CD4-positive, alpha-beta T cell (primary cell): Measurements from ENCODE around the gene ATXN1. TPM values are rescaled to one million over a fixed set of nuclear protein-coding genes. Genes with fewer than 3 reads are reported as not detected.

Experiments used
- ATAC-seq: fragments of 200-7000 bp; cut with Tn5 transposase; one replicate; pipeline ENCODE4 v1.10.0; 2022; ENCODE audit warnings: mild to moderate bottlenecking; ENCODE audit not compliant: poor library complexity
- CTCF ChIA-PET: fragments of 350-600 bp; sonication (Branson Sonifier 250); formaldehyde crosslinking; loops from one replicate; lab custom pipeline; 2021; ENCODE audit warnings: antibody characterized with exemption, inconsistent platforms; lab: Charles Lee
- POLR2A ChIA-PET: fragments of 350-600 bp; sonication (Branson Sonifier 250); formaldehyde crosslinking; loops from one replicate; lab custom pipeline; 2021; ENCODE audit warnings: antibody characterized with exemption, inconsistent platforms; lab: Charles Lee
- DNase-seq, 14 experiments: peaks; one replicate each; pipeline ENCODE4 v3.0.0-alpha.2; 2013 to 2020; ENCODE audit warnings: mixed read lengths in 2 of 14
- H3K27ac ChIP-seq, 2 donors: one replicate each; pipeline versions ENCODE4 v1.5.1 to v1.7.0; 2013; ENCODE audit warnings: low read length in 2 of 2, low read depth in 1 of 2, mild to moderate bottlenecking in 1 of 2
- H3K27me3 ChIP-seq, 2 experiments: 1 replicate in 1 of 2; 2 replicates in 1 of 2; pipeline versions ENCODE4 v1.6.1 to v1.7.0; 2013; ENCODE audit warnings: low read length in 2 of 2, control low read depth in 1 of 2, mild to moderate bottlenecking in 1 of 2, moderate library complexity in 1 of 2; ENCODE audit not compliant: insufficient read depth in 2 of 2, control insufficient read depth in 1 of 2
- H3K36me3 ChIP-seq: one replicate; pipeline ENCODE4 v1.6.1; 2013; ENCODE audit warnings: low read length, control low read depth; ENCODE audit not compliant: insufficient read depth
- H3K4me1 ChIP-seq: one replicate; pipeline ENCODE4 v1.6.1; 2013; ENCODE audit warnings: low read length, control low read depth; ENCODE audit not compliant: insufficient read depth
- H3K4me3 ChIP-seq: one replicate; pipeline ENCODE4 v1.5.1; 2013; ENCODE audit warnings: mild to moderate bottlenecking, low read length, moderate library complexity
- H3K9me3 ChIP-seq, 2 experiments: 1 replicate in 1 of 2; 2 replicates in 1 of 2; pipeline versions ENCODE4 v1.6.1 to v1.7.0; 2013; ENCODE audit warnings: low read length in 2 of 2, mild to moderate bottlenecking in 2 of 2, control low read depth in 1 of 2, moderate library complexity in 1 of 2; ENCODE audit not compliant: control insufficient read depth in 1 of 2, insufficient read depth in 1 of 2
- H3K27ac Mint-ChIP-seq: one replicate; pipeline ENCODE4 v1.8.0; 2020; ENCODE audit warnings: mixed read lengths
- H3K27me3 Mint-ChIP-seq: one replicate; pipeline ENCODE4 v1.8.0; 2021; ENCODE audit warnings: mixed read lengths
- H3K36me3 Mint-ChIP-seq: one replicate; pipeline ENCODE4 v1.8.0; 2021; ENCODE audit warnings: low read depth, mixed read lengths
- H3K4me1 Mint-ChIP-seq: one replicate; pipeline ENCODE4 v1.8.0; 2021; ENCODE audit warnings: low read depth, mixed read lengths
- H3K4me3 Mint-ChIP-seq: one replicate; pipeline ENCODE4 v1.8.0; 2020; ENCODE audit warnings: mild to moderate bottlenecking, mixed read lengths
- H3K9me3 Mint-ChIP-seq: one replicate; pipeline ENCODE4 v1.8.0; 2020; ENCODE audit warnings: mixed read lengths
- CTCF ChIP-seq: fragments of 200-600 bp; IDR thresholded peaks from one replicate; pipeline ENCODE4 v1.8.0; 2022; ENCODE audit warnings: antibody characterized with exemption, mild to moderate bottlenecking
- intact Hi-C, 2 experiments: fragments of 100-400 bp; cut with DNase I in 1 of 2; cut with micrococcal nuclease in 1 of 2; formaldehyde crosslinking; loops; one replicate each; pipeline versions ENCODE4 v1.15.1 to v1.9.0; 2023 to 2025; cut with DNase I, micrococcal nuclease
- total RNA-seq, 174 experiments: library from RNA in 2 of 174; stranded (reverse) in 2 of 174; gene quantifications; one replicate each; pipeline ENCODE4 v1.2.3 and lab custom pipeline; 2021 to 2026

The ATXN1 gene
- total RNA-seq, 2 experiments from 2014 or later = 74.2 to 76.7 TPM

GRCh38 chr6:16623029-16623653 is 138.1 kb downstream of the ATXN1 start:
- H3K4me1 ChIP-seq = peaks cover 15% of the 10 kb centered on the region
- Mint-ChIP-seq H3K36me3 (peaks cover 11% of the 10 kb centered on the region), H3K4me3 (no peak overlapping the region), H3K27me3 (no peaks in the 10 kb centered on the region), H3K4me1 (peaks cover 28% of the 10 kb centered on the region), H3K9me3 (no peaks in the 10 kb centered on the region), H3K27ac (no peak overlapping the region)
- no peaks in the 10 kb centered on the region for H3K9me3 ChIP-seq
- ChIA-PET CTCF (no interaction called here), POLR2A (no interaction called here)
- intact Hi-C loops = no loop called here
- H3K4me3 ChIP-seq = no peak overlapping the region
- TF ChIP-seq CTCF = no peak
- no peak for ATAC-seq
- no peak overlapping the region for H3K27ac ChIP-seq
- H3K36me3 ChIP-seq = no peaks in the 10 kb centered on the region
- DNase-seq = no peak
- no peaks in the 10 kb centered on the region for H3K27me3 ChIP-seq

GRCh38 chr6:16622193-16622592 is 139.1 kb downstream of the ATXN1 start:
- Mint-ChIP-seq H3K4me1 (peaks cover 32% of the 10 kb centered on the region), H3K27ac (peak overlapping the region; percentile 40), H3K9me3 (no peaks in the 10 kb centered on the region), H3K27me3 (no peaks in the 10 kb centered on the region), H3K36me3 (peaks cover 8% of the 10 kb centered on the region), H3K4me3 (no peak overlapping the region)
- intact Hi-C loops = no loop called here
- Histone ChIP-seq H3K27me3 (no peaks in the 10 kb centered on the region), H3K4me1 (peaks cover 15% of the 10 kb centered on the region), H3K9me3 (no peaks in the 10 kb centered on the region), H3K27ac (no peak overlapping the region), H3K36me3 (no peaks in the 10 kb centered on the region), H3K4me3 (no peak overlapping the region)
- no peak for TF ChIP-seq CTCF
- ChIA-PET POLR2A (no interaction called here), CTCF (no interaction called here)
- no peak for DNase-seq
- no peak for ATAC-seq

- H3K4me1 Mint-ChIP-seq = peaks cover 32% of the 10 kb centered on the region
- H3K4me1 ChIP-seq = peaks cover 15% of the 10 kb centered on the region
- no peak overlapping the region for H3K27ac Mint-ChIP-seq
- no peaks in the 10 kb centered on the region for H3K9me3 Mint-ChIP-seq
- ATAC-seq (no peak), DNase-seq (peak in 1 of 14 experiments; percentile 35)
- H3K27me3 ChIP-seq = no peaks in the 10 kb centered on the region
- H3K36me3 ChIP-seq = no peaks in the 10 kb centered on the region
- H3K4me3 ChIP-seq = no peak overlapping the region
- intact Hi-C loops = no loop called here
- H3K9me3 ChIP-seq = no peaks in the 10 kb centered on the region
- CTCF ChIA-PET = no interaction called here
- H3K36me3 Mint-ChIP-seq = peaks cover 5% of the 10 kb centered on the region
- POLR2A ChIA-PET = no interaction called here
- H3K4me3 Mint-ChIP-seq = no peak overlapping the region
- peak overlapping the region in 1 of 2 donors; percentile 29 for H3K27ac ChIP-seq
- TF ChIP-seq CTCF = no peak
- no peaks in the 10 kb centered on the region for H3K27me3 Mint-ChIP-seq
Observed at GRCh38 chr6:16621002-16621401, 140.3 kb downstream of the ATXN1 start.
